GM18520 (cell line): ENCODE data around the gene PRR35.

Source experiments
- ATAC-seq: cut with Tn5 transposase; IDR thresholded peaks from one replicate; pipeline ENCODE4 v1.9.1; 2021; ENCODE audit not compliant: unreplicated experiment

Gene PRR35

DNA sequence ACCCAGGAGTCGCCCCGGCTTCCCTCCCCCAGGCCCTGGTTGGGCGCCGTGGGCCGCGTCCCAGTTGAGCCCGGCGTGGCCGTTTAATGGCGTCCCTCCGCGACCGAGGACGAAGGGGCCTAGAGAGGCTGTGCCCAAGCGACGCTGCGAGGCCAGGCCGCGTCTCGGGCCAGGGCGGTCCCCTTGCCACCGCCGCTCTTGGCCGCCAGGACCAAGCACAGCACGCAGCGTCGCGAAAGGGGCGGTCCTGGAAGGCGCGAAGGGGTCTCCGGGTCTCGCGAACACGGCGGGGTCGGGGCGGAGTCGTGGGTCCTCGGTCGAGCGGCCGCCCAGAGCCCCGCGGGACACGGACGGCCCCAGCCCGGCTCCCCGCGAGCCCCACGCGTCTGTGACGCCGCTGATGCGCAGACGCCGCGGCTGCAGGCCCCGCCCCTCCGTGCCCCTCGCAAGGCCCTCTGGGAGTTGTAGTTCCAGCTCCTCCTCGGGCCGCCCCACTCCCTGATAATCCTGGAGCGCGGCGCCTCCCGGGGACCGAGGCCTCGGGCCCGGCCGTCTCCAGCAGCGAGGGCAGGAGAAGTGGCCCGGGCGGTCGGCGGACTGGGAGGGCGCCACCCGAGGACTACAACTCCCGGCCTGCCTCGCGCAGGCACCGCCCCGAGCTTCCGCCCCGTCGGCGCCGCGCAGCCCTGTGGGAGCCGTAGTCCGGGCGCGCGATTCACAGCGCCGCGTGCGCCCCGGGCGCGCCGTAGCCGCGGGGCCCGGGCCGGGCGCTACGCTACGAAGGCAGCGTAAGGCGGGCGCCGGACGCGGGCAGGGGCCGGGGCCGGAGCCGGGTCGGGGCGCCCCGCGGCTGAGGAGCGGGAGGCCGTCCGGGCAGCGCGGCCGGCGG lies 32.9 kb upstream of the PRR35 start, which contains the start of gene CAPN15:
Gene CAPN15 (plus strand): TSS at position 698 of the 889 bp plus-strand sequence. CDS start 19,127 bp downstream, outside the sequence.
- peak; percentile 56 for ATAC-seq

DNA sequence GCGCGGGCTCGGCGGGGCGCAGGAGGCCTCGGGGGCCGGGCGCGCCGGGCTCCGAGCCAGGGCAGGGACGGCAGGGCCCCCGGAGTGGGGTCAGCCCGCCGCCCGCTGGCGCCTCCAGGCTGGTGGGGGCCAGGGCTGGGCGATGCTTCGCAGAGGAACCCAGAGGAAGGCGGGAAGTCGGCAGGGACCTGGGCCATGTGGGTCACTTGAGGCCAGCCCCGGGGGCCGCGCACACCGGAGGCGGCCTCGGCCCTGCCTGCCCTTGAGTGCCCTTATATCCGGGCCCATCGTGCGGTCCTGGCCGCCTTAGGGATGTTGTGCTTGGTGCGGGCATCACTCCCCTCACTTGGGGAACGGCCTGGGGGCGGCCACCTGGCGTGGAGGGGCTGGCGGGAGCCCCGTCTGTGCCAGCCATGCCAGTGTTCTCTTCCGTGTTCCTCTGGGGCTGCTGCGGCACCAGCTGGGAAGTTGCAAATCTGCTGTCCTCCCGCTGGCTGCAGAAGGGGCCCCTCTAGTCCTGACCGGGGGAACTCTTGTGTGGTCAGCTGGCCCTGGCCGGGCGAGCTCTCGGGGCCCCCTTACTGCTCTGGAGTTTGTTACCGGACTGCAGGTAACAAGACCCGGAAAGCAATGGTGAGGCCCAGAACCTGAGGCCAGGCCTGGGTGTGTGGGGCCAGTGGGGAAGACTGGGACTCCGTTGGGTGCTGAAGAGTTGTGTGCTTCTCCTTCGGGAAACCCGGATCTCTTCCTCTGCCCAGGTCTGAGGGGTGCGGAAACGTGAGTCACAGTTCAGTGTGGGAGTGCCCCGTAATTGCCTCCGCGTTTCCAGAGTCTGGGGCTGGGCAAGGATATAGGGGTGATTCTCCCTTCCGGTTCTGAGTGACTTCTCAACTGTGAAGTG lies 31.8 kb upstream of the PRR35 start:
- ATAC-seq, result peak; percentile 3

DNA sequence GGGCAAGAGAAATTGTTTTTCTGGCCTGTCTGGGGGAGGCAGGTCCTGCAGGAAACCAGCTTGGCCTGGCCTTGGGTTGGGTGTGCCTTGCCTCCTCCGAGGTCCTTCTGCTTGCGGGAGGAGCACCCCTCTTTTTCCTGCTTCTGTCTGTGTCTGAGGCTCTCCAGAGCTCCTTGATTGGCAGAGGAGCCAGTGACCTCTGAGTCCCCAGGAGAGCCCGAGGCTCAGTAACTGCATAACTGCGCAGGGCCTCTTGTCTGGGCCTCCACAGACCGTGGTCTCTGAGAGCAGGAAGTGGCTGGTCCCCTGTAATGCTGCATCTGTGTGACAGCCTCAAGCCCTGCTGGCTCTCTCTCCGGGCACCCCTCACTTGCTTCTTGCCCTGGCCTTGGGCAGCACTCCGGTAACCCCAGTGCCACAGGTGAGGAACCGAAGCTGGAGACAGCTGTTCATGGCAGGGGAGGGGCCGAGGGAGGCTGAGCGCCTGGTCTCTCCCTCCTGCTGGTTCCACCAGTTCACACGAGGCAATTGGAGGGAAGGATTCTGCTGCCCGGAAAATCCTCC lies 31.1 kb upstream of the PRR35 start:
- no peak for ATAC-seq

DNA sequence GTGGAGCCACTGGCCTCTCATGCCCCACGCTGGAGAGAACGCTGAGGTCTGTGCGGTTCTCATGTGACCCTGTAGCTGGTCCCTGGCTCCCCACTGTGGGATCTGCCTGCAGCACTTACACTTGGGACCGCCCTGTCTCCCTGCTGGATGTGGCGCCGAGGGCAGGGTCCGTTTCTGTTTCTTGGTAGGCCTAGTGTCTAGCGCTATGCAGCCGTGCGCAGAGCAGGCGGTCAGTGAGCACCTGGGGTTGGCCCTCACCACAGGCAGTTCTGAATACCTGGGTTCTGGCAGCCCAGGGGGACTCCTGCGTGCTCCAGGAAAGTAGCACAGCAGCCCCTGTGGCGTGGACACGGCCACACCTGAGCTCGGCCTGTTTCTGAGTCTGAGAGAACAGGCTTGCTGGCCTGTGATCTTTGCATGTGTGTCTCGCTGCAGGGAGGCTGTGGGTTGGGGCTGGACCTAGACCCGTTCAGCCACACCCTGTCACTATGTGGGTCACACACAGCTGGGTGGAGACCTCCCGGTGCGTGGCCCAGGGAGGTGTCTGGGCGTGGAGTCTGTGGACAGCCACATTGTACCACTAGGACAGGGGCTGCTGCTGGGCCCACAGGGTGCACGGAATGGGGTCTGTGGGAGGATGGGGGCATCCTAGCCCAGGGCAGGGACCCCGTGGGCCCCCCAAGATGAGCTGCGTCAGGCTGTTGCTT lies 29.9 kb upstream of the PRR35 start:
- ATAC-seq, result no peak

DNA sequence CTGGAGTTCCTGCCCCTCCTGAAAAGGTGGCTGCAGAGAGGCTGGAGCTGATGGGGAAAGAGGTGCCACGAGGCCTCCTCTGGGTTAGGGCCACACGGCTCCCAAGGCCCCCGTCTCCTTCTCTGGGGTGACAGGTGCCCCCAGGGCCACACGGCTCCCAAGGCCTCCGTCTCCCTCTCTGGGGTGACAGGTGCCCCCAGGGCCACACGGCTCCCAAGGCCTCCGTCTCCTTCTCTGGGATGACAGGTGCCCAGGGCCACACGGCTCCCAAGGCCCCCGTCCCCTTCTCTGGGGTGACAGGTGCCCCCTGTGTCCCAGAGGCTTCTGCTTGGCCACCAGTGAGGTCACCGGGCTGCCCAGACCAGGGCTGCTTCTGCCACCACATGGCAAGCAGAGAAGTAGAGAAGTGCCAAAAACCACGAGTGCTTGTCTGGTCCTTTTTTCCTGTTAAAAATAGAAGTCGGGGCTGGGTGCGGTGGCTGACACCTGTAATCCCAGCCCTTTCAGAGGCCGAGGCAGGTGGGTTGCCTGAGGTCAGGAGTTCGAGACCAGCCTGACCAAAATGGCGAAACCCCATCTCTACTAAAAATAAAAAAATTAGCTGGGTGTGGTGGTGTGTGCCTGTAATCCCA lies 28.6 kb upstream of the PRR35 start:
- no peak for ATAC-seq

DNA sequence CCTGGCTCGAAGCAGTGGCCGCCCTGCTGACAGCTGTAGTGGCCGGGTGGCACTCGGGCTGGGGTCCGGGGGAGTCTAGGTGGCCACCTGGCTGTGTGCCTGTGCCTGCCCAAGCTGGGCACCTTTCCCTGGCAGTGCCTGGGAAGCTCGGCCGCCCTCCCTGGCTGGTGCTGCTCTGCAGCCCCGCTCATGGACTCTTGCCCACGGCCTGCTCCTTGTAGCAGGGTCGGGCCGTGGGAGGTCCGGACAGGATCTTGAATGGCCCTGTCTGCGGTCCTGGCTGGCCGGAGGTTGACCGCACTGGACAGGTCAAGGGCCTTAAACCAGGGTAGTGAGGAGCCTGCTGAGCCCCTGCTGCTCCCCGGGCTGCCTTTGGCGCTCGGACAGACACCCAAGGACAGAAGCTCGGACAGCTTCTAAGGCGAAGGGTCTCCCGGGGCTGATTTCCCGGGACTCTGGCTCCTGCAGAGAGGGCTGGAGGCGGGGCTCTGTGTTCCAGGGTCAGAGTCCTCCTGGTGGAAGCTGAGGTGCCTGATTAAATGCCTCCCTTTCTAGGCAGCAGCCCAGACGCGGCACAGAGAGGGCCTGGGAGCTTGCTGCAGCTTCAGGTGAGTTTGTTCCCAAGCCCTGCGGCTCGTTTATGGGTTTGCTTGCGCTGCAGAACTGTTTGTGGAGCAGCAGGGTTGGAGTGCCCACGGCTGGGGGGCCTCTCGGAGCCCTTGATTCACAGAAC lies 26.6 kb upstream of the PRR35 start:
- no peak for ATAC-seq

DNA sequence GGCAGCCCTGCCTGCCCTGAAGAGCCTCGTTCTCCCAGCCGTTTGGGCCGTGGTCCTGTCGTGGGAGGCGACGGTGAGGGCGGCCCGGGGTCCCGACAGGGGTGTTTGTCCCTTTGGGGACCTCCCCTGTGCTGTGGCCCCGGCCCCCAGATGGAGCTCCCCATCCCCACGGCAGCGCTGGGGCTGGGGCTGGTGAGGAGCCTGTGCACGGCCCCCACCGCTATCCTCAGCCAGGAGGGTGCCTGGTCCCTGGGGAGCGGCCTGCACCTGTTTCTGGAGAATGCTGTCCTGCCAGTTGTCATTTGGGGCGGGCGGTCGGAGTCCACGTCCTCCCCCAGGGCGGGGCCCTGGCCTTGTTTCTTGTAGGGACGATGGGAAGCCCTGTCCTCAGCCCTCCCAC lies 26.1 kb upstream of the PRR35 start:
- ATAC-seq, result no peak

DNA sequence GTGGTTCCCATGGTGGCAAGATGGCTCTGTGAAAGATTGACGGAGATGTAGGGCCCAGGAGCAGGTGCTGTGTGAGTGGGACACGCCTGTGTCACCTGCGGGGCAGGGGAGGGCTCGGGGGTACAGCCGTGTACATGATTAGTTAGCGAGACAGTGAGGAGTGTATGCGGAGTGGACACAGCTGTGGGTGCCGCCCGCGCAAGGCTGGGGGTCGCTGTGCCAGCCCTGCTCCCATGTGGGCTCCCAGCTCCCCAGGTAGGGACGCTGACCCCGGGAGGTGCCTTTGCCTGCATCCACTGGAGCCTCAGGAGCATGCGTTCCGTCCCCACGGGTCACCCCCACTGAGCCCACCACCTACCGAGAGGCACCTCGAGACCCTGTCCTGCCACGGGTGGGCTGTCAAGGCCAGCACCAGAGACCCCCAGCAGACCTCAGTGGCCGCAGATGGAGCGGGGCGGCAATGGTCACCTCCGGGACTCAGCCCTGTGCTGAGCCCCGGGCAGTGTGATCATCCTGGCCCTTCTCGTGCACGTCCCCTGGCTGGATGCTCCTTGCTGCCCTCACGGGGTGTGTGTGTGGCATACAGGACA lies 25.2 kb upstream of the PRR35 start:
- ATAC-seq, result no peak

DNA sequence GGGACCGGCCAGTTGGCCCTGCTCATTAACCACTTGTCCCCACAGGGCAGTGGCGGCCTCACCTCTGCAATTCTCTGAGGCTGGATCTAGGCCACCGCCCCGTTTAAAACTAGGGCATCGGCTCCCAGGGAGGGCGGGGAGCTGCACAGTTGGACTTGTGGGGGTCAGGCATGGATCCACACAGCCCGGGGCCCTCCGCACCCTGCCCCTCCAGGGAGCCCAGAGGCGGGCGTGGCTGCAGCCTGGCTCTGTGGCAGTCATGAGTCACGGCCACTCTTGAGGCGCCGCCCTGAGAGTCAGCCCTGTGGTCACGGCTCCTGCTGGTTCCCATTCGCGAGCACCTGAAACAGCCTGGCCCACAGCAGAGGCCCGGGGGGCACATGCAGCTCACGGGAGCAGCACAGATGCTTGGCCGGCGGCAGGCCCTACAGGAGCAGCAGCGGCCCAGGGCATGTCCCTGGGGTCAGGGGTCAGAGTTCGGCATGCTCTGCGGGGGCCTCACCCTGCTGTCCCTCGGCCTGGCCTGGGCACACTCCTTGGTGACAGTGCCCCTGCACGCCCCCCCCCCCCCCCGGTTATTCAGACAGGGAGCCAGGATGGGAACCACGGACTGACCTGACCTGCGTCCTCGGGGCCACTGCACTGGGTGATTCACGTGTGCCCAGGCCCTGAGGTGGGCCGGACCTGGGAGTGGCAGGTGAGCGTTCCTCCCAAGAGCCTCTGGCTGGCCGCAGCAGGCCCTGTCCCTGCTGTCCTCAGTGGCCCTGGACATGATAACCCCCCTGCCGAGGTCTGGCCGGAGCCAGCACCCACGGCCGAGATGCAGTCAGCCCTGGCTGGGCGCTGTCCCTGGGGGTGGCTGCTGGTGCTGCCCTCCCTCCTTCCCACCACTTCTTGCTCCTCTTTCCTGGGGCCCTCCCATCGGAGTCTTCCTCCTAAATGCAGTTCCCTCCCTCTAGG lies 24.5 kb upstream of the PRR35 start:
- no peak for ATAC-seq

DNA sequence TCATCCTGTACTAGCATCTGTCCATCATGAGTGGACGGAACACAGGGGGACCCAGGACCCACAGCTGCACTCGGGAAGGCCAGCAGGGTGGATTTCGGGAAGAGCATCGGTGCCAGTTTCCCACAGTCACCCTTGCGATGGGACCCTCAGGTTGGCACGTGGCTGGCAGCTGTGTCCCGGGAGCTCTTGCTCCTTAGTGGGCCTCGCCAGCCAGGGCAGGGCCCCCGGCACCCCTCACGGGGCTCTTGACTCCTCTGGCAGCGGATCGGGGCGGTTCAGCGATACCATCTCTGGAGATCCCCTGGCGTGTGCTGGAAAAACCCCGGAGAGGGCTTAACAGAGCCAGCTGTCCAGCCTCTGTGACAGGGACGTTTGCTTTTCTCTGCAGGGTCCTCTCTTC lies 23.4 kb upstream of the PRR35 start:
- ATAC-seq, result no peak

DNA sequence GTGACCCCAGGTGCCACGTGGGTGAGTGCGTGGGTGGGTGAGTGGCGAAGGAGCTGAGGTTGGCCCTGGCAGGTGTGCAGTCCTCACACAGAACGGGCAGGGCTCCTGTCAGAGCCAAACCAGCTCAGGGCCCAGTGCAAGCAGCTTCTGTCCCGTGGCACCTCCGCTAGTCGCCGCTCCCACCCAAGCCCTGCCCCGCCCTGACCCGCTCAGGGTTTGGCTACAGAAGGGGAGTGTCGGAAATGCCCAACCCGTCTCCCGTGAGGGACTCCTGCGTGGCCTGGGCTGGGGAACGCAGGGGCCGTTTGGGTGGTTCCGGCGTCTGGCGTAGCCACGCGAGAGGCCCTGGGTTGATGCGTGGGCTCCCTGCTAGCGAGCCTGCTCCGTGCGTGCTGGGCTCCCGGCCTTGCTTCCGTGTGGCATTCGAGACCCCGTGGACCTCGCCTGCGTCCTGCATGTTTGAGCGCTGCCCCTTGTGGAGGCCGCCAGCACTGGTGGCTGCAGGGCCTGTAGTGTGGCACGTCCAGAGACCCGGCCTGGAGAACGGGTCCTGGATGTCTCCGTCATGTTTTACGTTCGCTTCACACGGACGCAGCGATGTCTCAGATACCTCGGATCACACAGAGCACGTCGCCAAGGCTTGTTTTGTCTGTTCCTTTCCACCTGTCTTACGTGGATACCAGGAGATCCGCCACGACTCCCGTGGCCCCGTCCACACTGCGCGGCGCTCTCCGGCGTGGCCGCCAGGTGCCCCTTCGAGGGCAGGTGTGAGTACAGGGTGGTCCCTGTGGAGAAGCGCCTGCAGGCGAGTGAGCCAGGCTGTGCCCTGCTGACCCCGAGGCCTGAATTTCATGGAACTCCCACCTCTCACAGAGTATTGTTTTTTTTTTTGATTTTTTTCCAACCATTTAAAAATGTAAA lies 22.5 kb upstream of the PRR35 start:
- no peak for ATAC-seq

DNA sequence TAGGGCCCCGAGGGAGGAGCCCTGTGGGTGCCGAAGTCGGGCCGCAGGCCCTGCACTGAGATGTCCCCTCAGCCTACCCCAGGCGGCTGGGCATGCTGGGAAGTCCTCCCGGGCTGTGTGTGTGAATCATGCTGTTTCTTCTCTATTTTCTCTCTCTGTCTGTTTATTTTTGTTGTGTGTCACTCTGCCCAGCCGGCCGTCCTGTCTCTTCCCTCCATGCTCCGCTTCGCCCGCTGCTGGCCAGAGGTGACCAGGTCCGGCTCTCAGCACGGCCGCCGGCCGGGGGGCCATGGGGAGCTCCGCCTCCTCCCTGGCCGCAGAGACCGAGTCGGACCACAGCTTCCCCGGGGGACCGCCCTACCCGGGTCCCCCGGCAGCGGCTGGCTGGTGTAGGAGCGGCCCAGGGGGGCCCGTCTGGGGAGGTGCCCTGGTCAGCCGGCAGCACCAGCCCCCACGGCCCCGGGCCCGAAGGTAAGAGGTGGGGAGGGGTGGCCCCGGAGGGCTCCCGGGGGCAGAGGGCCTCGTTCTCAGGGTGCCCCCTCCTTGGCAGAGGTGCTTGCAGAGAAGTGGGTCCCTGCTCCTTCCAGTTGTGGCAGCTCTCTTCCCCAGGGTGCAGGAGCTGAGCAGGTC lies 20.2 kb upstream of the PRR35 start:
- ATAC-seq, result no peak

DNA sequence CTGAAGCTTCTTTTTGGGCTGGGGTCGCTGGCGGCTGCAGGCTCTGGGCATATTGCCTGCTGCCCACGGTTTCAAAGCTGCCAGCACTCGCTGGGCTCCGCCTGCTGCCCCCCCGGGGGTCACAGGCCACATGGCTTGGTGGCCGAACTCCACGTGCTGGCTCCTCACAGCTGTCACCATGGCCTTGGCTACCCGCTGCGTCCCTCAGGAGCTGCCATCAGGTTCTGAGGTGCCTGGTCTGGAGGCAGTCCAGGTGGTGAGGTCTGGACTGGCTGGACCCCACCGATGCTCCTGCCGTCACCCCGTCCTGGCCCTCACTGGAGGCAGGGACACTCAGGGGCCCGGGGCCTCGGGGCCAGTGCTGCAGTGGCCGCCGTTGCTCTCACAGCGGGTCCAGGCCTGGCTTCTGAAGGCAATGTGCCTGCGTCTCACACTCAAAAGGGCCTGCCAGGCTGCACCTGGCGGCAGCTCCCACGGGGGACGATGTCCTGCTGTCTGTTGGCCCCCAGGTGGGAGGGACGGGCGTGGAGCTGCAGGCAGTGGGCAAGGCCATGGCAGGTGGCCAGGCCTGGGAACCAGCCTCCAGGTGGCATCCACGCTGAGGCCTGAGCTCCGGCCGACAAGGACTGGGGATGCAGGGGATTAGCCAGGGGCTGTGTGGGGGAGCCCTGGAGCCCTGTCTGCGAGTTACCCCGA lies 19.4 kb upstream of the PRR35 start:
- ATAC-seq, result no peak

DNA sequence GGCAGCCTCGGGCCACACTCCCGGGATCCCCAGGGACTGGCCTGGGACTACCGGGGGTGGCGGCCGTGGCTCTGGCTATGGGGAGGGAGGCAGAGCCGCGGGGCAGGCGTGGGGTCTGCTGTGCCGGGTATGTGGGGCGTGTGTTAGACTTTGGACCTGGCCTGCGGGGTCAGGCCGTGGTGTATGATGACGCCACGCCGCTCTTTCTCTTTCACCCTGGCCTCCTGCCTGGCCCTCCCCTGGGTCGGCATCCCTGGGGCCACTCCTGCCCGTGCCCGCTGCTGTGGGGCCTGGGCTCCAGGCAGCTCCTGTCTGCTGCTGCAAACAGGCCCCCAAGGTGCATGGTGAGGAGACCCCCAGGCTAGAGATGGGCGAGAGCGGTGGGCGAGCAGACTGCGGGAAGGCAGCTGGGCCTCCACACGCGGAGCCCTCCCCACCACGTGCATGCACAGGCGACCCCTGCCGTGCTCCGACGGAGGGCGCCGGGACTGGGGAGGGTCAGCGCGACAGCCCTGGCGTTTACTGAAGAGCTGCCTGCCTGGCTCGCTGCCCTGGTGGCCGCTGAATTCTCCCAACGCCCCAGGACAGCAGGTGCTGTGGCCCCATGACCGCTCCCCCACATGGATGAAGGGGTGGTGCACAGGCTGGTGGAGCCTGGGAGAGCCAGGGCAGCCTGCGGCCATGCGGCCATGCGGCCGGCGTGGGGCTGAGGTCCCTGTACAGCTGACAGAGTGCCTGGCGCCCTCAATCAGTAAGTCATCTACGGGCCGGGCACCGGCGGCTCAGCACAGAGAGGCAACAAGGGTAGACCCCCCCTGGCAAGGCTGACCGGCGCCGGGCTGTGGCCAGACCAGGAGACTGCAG lies 16.7 kb upstream of the PRR35 start:
- ATAC-seq, result no peak

DNA sequence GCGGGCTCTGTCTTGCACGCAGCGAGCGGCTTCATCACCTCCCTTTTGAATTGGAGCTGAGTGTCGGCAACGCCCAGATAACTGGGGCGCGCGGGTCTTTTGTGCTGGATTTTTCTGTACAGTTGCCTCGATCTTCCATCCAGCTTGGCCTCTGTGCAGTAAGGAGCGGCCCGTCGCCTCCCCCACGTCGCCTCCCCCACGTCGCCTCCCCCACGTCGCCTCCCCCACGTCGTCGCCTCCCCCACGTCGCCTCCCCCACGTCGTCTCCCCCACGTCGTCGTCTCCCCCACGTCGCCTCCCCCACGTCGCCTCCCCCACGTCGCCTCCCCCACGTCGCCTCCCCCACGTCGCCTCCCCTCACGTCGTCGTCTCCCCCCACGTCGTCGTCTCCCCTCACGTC lies 15.7 kb upstream of the PRR35 start:
- ATAC-seq, result no peak
